Measurements from ENCODE around the gene UTY. TPM values are rescaled to one million over a fixed set of nuclear protein-coding genes. Genes with fewer than 3 reads are reported as not detected.

Gene UTY
- total and polyA plus RNA-seq, 12 donors = 0.04 to 56.7 (median 30.7) TPM; not detected in 6

- TF ChIP-seq POLR2A (IDR thresholded peaks at IDR 0.05) = no peak
- no peak for TF ChIP-seq CTCF (IDR thresholded peaks at IDR 0.05)
- H3K27ac ChIP-seq = no peak overlapping the region
- intact Hi-C loops (cut with DNase I) = no loop called here
- DNase-seq = no peak
- no peaks in the 10 kb centered on the region for H3K36me3 ChIP-seq (replicated peaks in 1 of 2)
- H3K4me3 ChIP-seq = no peak overlapping the region
- H3K27me3 ChIP-seq = no peaks in the 10 kb centered on the region
- WGBS, 4 donors = 29 to 36% methylated on average over 2 of the region's 2 CpGs; no CpG with 5 or more reads in 2 of the 4 donors
- H3K4me1 ChIP-seq (replicated peaks in 1 of 2) = no peaks in the 10 kb centered on the region
- H3K9me3 ChIP-seq (replicated peaks in 1 of 3) = no peaks in the 10 kb centered on the region
Measured at GRCh38 chrY:13474997-13475396, 4.8 kb downstream of the UTY start.

GRCh38 chrY:13451572-13451971 is 28.3 kb downstream of the UTY start:
- H3K4me3 ChIP-seq = no peak overlapping the region
- H3K27me3 ChIP-seq = no peaks in the 10 kb centered on the region
- H3K4me1 ChIP-seq (replicated peaks in 1 of 2) = no peaks in the 10 kb centered on the region
- no peaks in the 10 kb centered on the region for H3K9me3 ChIP-seq (replicated peaks in 1 of 3)
- intact Hi-C loops (cut with DNase I) = no loop called here
- TF ChIP-seq CTCF (IDR thresholded peaks at IDR 0.05) (no peak), POLR2A (IDR thresholded peaks at IDR 0.05) (no peak)
- DNase-seq = no peak
- no peaks in the 10 kb centered on the region for H3K36me3 ChIP-seq (replicated peaks in 1 of 2)
- no peak overlapping the region for H3K27ac ChIP-seq
- WGBS, 4 donors = 78 to 82% methylated on average over 3 of the region's 3 CpGs; no CpG with 5 or more reads in 2 of the 4 donors

GRCh38 chrY:13450596-13451130 is 29.2 kb downstream of the UTY start:
- Histone ChIP-seq H3K4me1 (replicated peaks in 1 of 2) (no peaks in the 10 kb centered on the region), H3K36me3 (replicated peaks in 1 of 2) (no peaks in the 10 kb centered on the region), H3K9me3 (replicated peaks in 1 of 3) (no peaks in the 10 kb centered on the region), H3K27ac (no peak overlapping the region), H3K27me3 (no peaks in the 10 kb centered on the region), H3K4me3 (no peak overlapping the region)
- WGBS, 4 donors = 59 to 61% methylated on average over 9 to 11 of the region's 11 CpGs; no CpG with 5 or more reads in 2 of the 4 donors
- peak in 2 of 7 donors; percentile 52 to 59 for DNase-seq
- TF ChIP-seq CTCF (IDR thresholded peaks at IDR 0.05) (no peak), POLR2A (IDR thresholded peaks at IDR 0.05) (no peak)
- intact Hi-C loops (cut with DNase I) = no loop called here

GRCh38 chrY:13445566-13445965 is 34.3 kb downstream of the UTY start:
- Histone ChIP-seq H3K9me3 (replicated peaks in 1 of 3) (no peaks in the 10 kb centered on the region), H3K27ac (no peak overlapping the region), H3K4me1 (replicated peaks in 1 of 2) (no peaks in the 10 kb centered on the region), H3K27me3 (no peaks in the 10 kb centered on the region), H3K4me3 (no peak overlapping the region), H3K36me3 (replicated peaks in 1 of 2) (no peaks in the 10 kb centered on the region)
- TF ChIP-seq POLR2A (IDR thresholded peaks at IDR 0.05) (no peak), CTCF (IDR thresholded peaks at IDR 0.05) (no peak)
- WGBS, 4 donors = 20 to 27% methylated on average over 1 of the region's 1 CpG; no CpG with 5 or more reads in 2 of the 4 donors
- DNase-seq = no peak
- intact Hi-C loops (cut with DNase I) = no loop called here

Measured in adrenal gland (tissue), 12 donors.